GM12878 (cell line): ENCODE measurements around the gene CD7. TPM values are rescaled to one million over a fixed set of nuclear protein-coding genes. Genes with fewer than 3 reads are reported as not detected.

ENCODE experiments used
- ATAC-seq: fragments of 200-7000 bp; cut with Tn5 transposase; 3 replicates; pipeline ENCODE4 v1.9.1; 2020; ENCODE audit warnings: mild to moderate bottlenecking, moderate library complexity
- BruUV-seq: library from RNA; stranded (reverse); fragments of 400-500 nt; replicated peaks from 2 replicates; lab custom pipeline; 2021; lab: Mats Ljungman, UMichigan
- CTCF ChIA-PET: fragments of 300-600 bp; sonication (Branson Sonifier 250); formaldehyde crosslinking; extraction: SDS; loops from one replicate; lab custom pipeline; 2021; ENCODE audit warnings: inconsistent platforms; lab: Yijun Ruan, JAX
- POLR2A ChIA-PET: fragments of 350-600 bp; formaldehyde crosslinking; extraction: SDS; loops from one replicate; lab custom pipeline; 2021; ENCODE audit warnings: inconsistent platforms; lab: Charles Lee
- RAD21 ChIA-PET: fragments of 300-600 bp; sonication (Branson Sonifier 250); formaldehyde crosslinking; loops from one replicate; lab custom pipeline; 2023; ENCODE audit warnings: antibody characterized with exemption; ENCODE audit not compliant: unreplicated experiment; lab: Charles Lee
- SMC1A ChIA-PET: fragments of 300-600 bp; sonication (Branson Sonifier 250); formaldehyde crosslinking; loops from one replicate; lab custom pipeline; 2023; ENCODE audit not compliant: unreplicated experiment, uncharacterized antibody; lab: Charles Lee
- DNase-seq: peaks from one replicate; pipeline ENCODE4 v3.0.0-alpha.2; 2011; ENCODE audit warnings: low read depth, low spot score
- FAIRE-seq: peaks from 3 replicates; lab custom pipeline; 2011; peaks lifted over from hg19 to GRCh38; lab: Jason Lieb, UNC
- H2AFZ ChIP-seq: 2 replicates; pipeline ENCODE4 v1.6.0; 2011; ENCODE audit warnings: low read depth, low read length, control low read depth; ENCODE audit not compliant: control insufficient read depth
- H3K27ac ChIP-seq: 2 replicates; pipeline ENCODE4 v1.5.1; 2011; ENCODE audit warnings: control low read depth; ENCODE audit not compliant: control insufficient read depth, insufficient read depth
- H3K27me3 ChIP-seq, 2 experiments: replicated peaks in 1 of 2; 2 replicates each; pipeline versions ENCODE4 v1.6.0 to v1.6.1; 2011; ENCODE audit warnings: low read length in 1 of 2; ENCODE audit not compliant: control insufficient read depth in 2 of 2, insufficient read depth in 2 of 2
- H3K36me3 ChIP-seq, 2 experiments: 2 replicates each; pipeline ENCODE4 v1.5.1; 2011; ENCODE audit warnings: low read length in 1 of 2; ENCODE audit not compliant: control insufficient read depth in 2 of 2, insufficient read depth in 2 of 2
- H3K4me1 ChIP-seq: 2 replicates; pipeline ENCODE4 v1.6.1; 2011; ENCODE audit warnings: mild to moderate bottlenecking, low read length, moderate library complexity, mixed read lengths; ENCODE audit not compliant: control insufficient read depth, insufficient read depth
- H3K4me2 ChIP-seq: 2 replicates; pipeline ENCODE4 v1.6.0; 2011; ENCODE audit warnings: control low read depth; ENCODE audit not compliant: control insufficient read depth, insufficient read depth
- H3K4me3 ChIP-seq: fragments of 200-600 bp; sonication (generic); 2 replicates; pipeline ENCODE4 v1.5.1; 2016
- H3K79me2 ChIP-seq: 2 replicates; pipeline ENCODE4 v1.6.0; 2011; ENCODE audit warnings: low read length; ENCODE audit not compliant: control insufficient read depth, insufficient read depth
- H3K9ac ChIP-seq: 2 replicates; pipeline ENCODE4 v1.8.0; 2011; ENCODE audit warnings: low read length, control low read depth, mixed read lengths; ENCODE audit not compliant: control insufficient read depth, insufficient read depth
- H3K9me3 ChIP-seq: replicated peaks from 3 replicates; pipeline ENCODE4 v1.5.1; 2011; ENCODE audit warnings: mild to moderate bottlenecking, low read length; ENCODE audit not compliant: control insufficient read depth, insufficient read depth
- H4K20me1 ChIP-seq: 2 replicates; pipeline ENCODE4 v1.6.0; 2011; ENCODE audit not compliant: control insufficient read depth, insufficient read depth
- ASH2L ChIP-seq: fragments of 300-600, 200-600 bp; sonication (generic); IDR thresholded peaks from 2 replicates; pipeline ENCODE4 v1.6.1; 2017; ENCODE audit warnings: low read depth, mild to moderate bottlenecking, borderline replicate concordance
- CREB1 ChIP-seq: IDR thresholded peaks from 2 replicates; pipeline ENCODE4 v1.6.1; 2012; ENCODE audit warnings: low read depth, mild to moderate bottlenecking, inconsistent platforms
- FOXM1 ChIP-seq: IDR thresholded peaks from 2 replicates; pipeline ENCODE4 v1.6.1; 2012; ENCODE audit warnings: low read depth, mild to moderate bottlenecking, inconsistent platforms, low read length, moderate library complexity
- HDAC6 ChIP-seq: fragments of 200-600 bp; sonication (generic); IDR thresholded peaks from one replicate; pipeline ENCODE4 v1.8.0; 2017; ENCODE audit warnings: antibody characterized with exemption; ENCODE audit not compliant: unreplicated experiment
- TAF1 ChIP-seq: IDR thresholded peaks from 2 replicates; pipeline ENCODE4 v1.6.1; 2011; ENCODE audit warnings: mild to moderate bottlenecking, low read depth, low read length, borderline replicate concordance
- USF2 ChIP-seq: IDR thresholded peaks from 2 replicates; pipeline ENCODE4 v1.6.1; 2011; ENCODE audit warnings: low read depth, low read length, improper control_type of control experiment, borderline replicate concordance
- ZNF592 ChIP-seq: fragments of 450-650 bp; IDR thresholded peaks from 2 replicates; pipeline ENCODE4 v1.6.1; 2017; ENCODE audit warnings: mild to moderate bottlenecking, moderate library complexity
- WGBS: methylation state at CpG from one replicate; pipeline ENCODE4 v1.1.6; 2016; ENCODE audit warnings: low lambda C conversion rate; ENCODE audit not compliant: insufficient replicate concordance, insufficient coverage; ENCODE audit errors: missing lambda C conversion rate; 5-methylcytosine and 5-hydroxymethylcytosine counted together
- in situ Hi-C: fragments of 300-500 bp; cut with MboI; formaldehyde crosslinking; loops from 9 replicates; pipeline ENCODE4 v1.14.3; 2018; ENCODE audit warnings: mixed read lengths
- intact Hi-C: fragments of 100-400 bp; cut with micrococcal nuclease; formaldehyde crosslinking; loops from one replicate; pipeline ENCODE4 v1.14.2; 2022; ENCODE audit not compliant: unreplicated experiment
- polyA plus RNA-seq, 11 experiments: library from polyadenylated mRNA; depleted of rRNA in 4 of 11; unstranded in 6 of 11; stranded (reverse) in 5 of 11; fragments of >200 nt; fragmentation: Nextera tagmentation in 4 of 11; fragmentation: Illumina TruSeq in 1 of 11; extraction: Ambion mirVana in 4 of 11; extraction: Trizol in 1 of 11; gene quantifications; 1 replicate in 1 of 11; 2 replicates in 10 of 11; pipeline versions ENCODE4 v1.2.1 to v1.2.3, GENCODE V29; 2011 to 2016; ENCODE audit warnings: inconsistent platforms in 2 of 11, missing spikeins in 2 of 11, low read depth in 1 of 11
- total RNA-seq, 4 experiments: library from RNA; depleted of rRNA in 3 of 4; stranded (reverse); fragments of >200 nt in 3 of 4; fragmentation: Illumina TruSeq in 1 of 4; extraction: Trizol in 1 of 4; gene quantifications; 2 replicates each; pipeline versions ENCODE4 v1.2.1 to v1.2.3, GENCODE V29; 2013 to 2021
- TF ChIP-seq, protein P1 (sequence below): fragments of 450-650 bp; IDR thresholded peaks from 2 replicates; pipeline ENCODE4 v1.6.1; 2018; ENCODE audit warnings: borderline replicate concordance, mild to moderate bottlenecking; ENCODE audit not compliant: partially characterized antibody

Gene CD7
- total and polyA plus RNA-seq, 10 of the 15 experiments (the other 5 are each of a cell fraction or from before 2014, with no cell fraction given): 0.33 TPM; not detected in 9

DNA sequence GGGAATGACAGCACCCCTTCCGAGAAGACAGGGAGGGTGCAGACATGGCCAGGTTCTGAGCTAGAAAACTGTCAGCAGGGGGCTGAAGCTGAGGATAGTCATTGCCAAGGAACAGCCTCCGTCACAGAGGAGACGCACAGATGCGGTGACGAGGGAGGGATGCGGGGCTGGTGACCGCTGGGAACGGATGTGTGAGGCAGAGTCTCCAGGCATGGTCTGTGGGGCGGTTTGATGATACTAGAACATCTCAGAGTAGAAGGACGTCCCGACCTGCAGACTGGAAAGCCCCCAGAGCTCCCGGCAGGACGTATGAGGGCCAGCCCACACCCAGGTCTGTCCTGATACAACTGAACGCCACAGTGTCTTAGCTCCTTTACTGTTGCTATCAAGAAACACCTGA, 42.1 kb downstream of the CD7 start:
- Histone ChIP-seq H3K9ac (no peak overlapping the region), H3K36me3 (peaks cover 5 to 7% of the 10 kb centered on the region in 2 experiments; a peak in 3 of 4 replicates), H3K4me3 (no peak overlapping the region), H3K9me3 (no peaks in the 10 kb centered on the region), H3K4me1 (peaks cover 3% of the 10 kb centered on the region), H3K4me2 (no peak overlapping the region), H2AFZ (no peak overlapping the region), H3K79me2 (peaks cover 30% of the 10 kb centered on the region), H3K27me3 (no peaks in the 10 kb centered on the region), H3K27ac (no peak overlapping the region), H4K20me1 (peaks cover 9% of the 10 kb centered on the region; the same call in 1 of the 2 replicates)
- in situ Hi-C loops (no loop called here), intact Hi-C loops (no loop called here)
- SMC1A ChIA-PET: interaction anchor here (1.1 to 2.2 kb wide), 2 partner anchors 10 to 23 kb away, joined by 3 to 9 read pairs; no protein-coding TSS in a partner anchor
- DNase-seq (no peak), ATAC-seq (peak; percentile 10), FAIRE-seq (no peak)
- RAD21 ChIA-PET: no interaction called here
- no TSS peak for BruUV-seq
- TF ChIP-seq FOXM1 (no peak), HDAC6 (no peak), ZNF592 (no peak), USF2 (no peak), TAF1 (no peak), ASH2L (no peak), CREB1 (no peak)
- TF ChIP-seq, protein P1, sequence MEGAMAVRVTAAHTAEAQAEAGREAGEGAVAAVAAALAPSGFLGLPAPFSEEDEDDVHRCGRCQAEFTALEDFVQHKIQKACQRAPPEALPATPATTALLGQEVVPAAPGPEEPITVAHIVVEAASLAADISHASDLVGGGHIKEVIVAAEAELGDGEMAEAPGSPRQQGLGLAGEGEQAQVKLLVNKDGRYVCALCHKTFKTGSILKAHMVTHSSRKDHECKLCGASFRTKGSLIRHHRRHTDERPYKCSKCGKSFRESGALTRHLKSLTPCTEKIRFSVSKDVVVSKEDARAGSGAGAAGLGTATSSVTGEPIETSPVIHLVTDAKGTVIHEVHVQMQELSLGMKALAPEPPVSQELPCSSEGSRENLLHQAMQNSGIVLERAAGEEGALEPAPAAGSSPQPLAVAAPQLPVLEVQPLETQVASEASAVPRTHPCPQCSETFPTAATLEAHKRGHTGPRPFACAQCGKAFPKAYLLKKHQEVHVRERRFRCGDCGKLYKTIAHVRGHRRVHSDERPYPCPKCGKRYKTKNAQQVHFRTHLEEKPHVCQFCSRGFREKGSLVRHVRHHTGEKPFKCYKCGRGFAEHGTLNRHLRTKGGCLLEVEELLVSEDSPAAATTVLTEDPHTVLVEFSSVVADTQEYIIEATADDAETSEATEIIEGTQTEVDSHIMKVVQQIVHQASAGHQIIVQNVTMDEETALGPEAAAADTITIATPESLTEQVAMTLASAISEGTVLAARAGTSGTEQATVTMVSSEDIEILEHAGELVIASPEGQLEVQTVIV: no peak
- POLR2A ChIA-PET: interaction anchor here (0.6 to 3.6 kb wide), 6 partner anchors 8 to 208 kb away, joined by 3 to 20 read pairs (median 8); no protein-coding TSS in a partner anchor
- 49% methylated on average over 14 of the region's 14 CpGs for WGBS
- CTCF ChIA-PET: interaction anchor here (0.7 to 1.6 kb wide), 5 partner anchors 9 to 47 kb away, joined by 3 to 4 read pairs (median 4); no protein-coding TSS in a partner anchor
